Measurements from ENCODE around the gene ICA1.

The ICA1 gene

DNA sequence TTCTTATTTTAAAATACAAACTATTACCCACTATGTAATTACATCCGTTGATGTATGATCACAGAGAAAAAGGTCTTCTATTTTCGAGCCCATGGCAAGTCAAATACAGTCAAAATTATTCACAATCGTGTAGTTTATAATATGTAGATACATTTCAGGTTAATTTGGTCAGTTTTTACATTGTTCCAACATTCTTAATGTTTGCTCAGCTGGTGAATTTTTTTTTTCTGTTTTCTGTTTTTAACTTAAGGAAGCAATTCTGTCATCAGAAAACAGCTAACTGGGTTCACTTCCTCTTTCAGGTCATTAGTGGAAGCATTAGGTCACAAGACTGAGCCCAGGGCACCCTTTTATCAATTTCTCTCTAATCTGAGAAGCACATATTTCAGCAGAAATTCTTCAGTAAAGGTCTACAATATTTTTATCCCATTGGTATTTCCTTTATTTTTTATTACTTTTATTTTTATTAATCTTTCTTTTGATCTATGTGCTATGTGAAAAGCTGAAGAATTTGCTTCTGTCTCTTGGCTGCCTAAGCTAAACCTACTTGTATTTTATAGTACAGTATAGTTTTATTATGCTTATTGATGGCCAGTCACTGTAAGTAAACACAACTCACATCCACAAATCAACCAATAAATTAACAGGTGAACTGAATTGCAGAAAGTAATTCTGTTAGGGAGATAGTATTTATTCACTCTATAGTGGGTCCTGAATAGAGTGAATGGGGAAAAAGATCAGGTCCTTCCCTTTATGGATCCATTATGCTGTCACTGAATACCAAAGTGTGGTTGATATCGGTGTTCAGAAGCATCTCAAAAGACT is 84.6 kb downstream of the ICA1 start:
- Histone ChIP-seq H3K4me3 (ENCODE audit: low read length) (no peak overlapping the region), H3K36me3 (ENCODE audit: control insufficient read depth, insufficient read depth, low read length) (no peaks in the 10 kb centered on the region), H3K9me3 (ENCODE audit: control insufficient read depth, insufficient read depth, low read length) (no peaks in the 10 kb centered on the region), H3K27ac (ENCODE audit: low read length) (no peak overlapping the region), H3K27me3 (ENCODE audit: control insufficient read depth, insufficient read depth, low read length) (no peaks in the 10 kb centered on the region), H3K4me1 (ENCODE audit: control insufficient read depth, insufficient read depth, low read length) (peaks cover 5% of the 10 kb centered on the region; the same call in 1 of the 2 replicates)
- no peak for DNase-seq (ENCODE audit: low read depth, low spot score)
- WGBS (ENCODE audit: insufficient coverage, insufficient read length): no CpG with 5 or more reads among the region's 4 CpGs

DNA sequence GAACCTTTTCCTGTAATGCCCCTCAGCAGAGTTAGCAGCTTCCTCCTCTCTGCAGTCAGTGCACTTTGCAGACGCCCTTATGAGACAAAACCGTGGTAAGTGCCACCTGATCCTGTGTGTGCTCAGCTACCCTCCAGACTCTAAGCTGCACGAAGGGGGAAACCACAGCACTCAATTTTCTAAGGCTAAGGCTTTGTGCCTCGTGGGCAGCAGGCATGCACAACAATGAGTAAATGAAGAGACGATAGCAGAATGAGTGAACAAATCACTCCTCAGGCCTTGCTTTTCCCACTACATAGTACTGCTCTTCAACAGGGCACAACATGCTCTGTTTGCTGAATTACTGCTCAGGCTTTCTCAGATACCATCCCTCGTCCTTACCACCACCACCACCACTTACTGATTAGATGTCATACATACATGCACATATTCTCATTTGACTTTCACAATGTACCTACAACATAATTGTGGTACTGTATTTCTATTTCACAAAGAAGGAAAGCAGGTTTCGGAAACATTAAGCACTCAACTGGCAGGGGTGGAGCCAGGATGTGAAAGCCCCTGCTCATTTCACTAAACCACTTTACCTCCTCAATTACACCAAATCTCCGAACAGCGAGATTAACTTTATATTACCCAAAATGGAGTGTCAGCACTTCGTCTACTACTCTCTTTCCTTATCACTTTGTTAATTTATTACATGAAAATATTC is 85.4 kb downstream of the ICA1 start:
- no peak for DNase-seq (ENCODE audit: low read depth, low spot score)
- Histone ChIP-seq H3K9me3 (ENCODE audit: control insufficient read depth, insufficient read depth, low read length) (no peaks in the 10 kb centered on the region), H3K4me1 (ENCODE audit: control insufficient read depth, insufficient read depth, low read length) (peaks cover 5% of the 10 kb centered on the region; the same call in 1 of the 2 replicates), H3K36me3 (ENCODE audit: control insufficient read depth, insufficient read depth, low read length) (no peaks in the 10 kb centered on the region), H3K27ac (ENCODE audit: low read length) (no peak overlapping the region), H3K27me3 (ENCODE audit: control insufficient read depth, insufficient read depth, low read length) (no peaks in the 10 kb centered on the region), H3K4me3 (ENCODE audit: low read length) (no peak overlapping the region)
- 100% methylated on average over 3 of the region's 10 CpGs for WGBS (ENCODE audit: insufficient coverage, insufficient read length)

DNA sequence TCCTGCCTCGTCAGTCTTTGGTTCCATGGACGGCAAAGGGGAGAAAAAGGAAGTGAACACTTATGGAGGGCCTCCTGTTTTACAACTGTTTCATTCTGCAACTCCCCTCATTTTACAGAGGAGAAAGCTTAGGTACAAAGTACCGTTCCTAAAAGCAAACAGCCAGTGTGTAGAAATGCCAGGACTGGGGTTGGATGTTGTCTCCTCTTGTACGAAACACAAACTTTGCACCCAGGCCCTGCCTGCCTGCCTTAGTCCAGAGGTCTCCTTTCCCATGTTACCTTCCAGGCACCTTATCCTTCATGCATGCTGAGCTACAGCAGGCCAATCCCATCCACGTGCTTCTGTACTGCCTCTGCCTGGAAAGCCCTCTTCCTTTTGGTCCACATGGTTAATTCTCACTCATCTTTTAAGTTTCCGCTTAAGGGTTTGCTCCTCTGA is 86.0 kb downstream of the ICA1 start:
- WGBS (ENCODE audit: insufficient coverage, insufficient read length): no CpG with 5 or more reads among the region's 6 CpGs
- H3K4me3 ChIP-seq (ENCODE audit: low read length): no peak overlapping the region
- H3K36me3 ChIP-seq (ENCODE audit: control insufficient read depth, insufficient read depth, low read length): no peaks in the 10 kb centered on the region
- H3K9me3 ChIP-seq (ENCODE audit: control insufficient read depth, insufficient read depth, low read length): no peaks in the 10 kb centered on the region
- H3K27ac ChIP-seq (ENCODE audit: low read length): no peak overlapping the region
- no peak for DNase-seq (ENCODE audit: low read depth, low spot score)
- H3K4me1 ChIP-seq (ENCODE audit: control insufficient read depth, insufficient read depth, low read length): peaks cover 5% of the 10 kb centered on the region; the same call in 1 of the 2 replicates
- H3K27me3 ChIP-seq (ENCODE audit: control insufficient read depth, insufficient read depth, low read length): no peaks in the 10 kb centered on the region

DNA sequence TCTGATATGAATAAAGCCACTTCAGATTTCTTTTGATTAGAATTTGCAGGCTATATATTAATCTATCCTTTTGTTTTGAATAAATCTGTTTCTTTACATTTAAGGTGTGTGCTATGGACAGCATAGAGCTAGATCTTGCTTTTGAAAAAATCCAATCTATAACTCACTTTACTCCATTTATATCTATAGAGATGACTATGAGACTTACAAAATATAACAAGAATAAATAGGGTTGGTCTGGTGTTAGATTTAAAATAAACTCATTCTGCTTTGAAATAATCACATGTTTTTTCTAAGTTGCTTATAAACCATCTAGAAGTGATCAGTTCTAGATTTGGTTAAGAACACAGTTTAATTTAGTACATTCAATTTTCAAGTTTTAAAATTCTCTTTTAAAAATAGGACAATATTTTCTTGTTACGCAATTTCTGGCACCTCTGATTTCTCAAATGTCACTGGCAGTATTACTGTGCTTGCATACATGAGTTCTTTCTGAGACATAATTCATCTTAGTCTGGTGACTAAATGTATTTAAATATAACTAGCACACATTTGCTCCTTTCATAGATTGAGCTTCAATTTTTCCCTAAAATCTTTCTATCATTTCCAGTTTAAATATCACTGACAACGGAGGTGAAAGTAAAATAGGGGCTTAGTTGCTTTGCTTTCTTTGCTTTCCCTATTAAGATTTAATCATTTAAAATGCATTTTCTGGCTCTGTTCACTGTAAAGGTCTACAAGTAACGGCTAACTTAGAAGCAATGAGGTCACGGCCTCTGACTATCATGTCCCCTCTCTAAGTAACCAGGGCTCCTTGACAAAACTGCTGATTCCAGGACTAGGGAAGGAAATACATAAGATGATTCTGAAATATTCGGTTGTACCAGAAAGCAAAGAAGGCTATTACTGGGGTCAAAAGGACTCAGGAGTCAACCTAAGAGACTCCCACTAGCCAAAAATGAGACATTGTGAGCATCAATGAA is 89.3 kb downstream of the ICA1 start:
- Histone ChIP-seq H3K27me3 (ENCODE audit: control insufficient read depth, insufficient read depth, low read length) (no peaks in the 10 kb centered on the region), H3K4me1 (ENCODE audit: control insufficient read depth, insufficient read depth, low read length) (peaks cover 5% of the 10 kb centered on the region; the same call in 1 of the 2 replicates), H3K9me3 (ENCODE audit: control insufficient read depth, insufficient read depth, low read length) (no peaks in the 10 kb centered on the region), H3K4me3 (ENCODE audit: low read length) (no peak overlapping the region), H3K36me3 (ENCODE audit: control insufficient read depth, insufficient read depth, low read length) (no peaks in the 10 kb centered on the region), H3K27ac (ENCODE audit: low read length) (no peak overlapping the region)
- no peak for DNase-seq (ENCODE audit: low read depth, low spot score)
- no CpG with 5 or more reads among the region's 5 CpGs for WGBS (ENCODE audit: insufficient coverage, insufficient read length)

DNA sequence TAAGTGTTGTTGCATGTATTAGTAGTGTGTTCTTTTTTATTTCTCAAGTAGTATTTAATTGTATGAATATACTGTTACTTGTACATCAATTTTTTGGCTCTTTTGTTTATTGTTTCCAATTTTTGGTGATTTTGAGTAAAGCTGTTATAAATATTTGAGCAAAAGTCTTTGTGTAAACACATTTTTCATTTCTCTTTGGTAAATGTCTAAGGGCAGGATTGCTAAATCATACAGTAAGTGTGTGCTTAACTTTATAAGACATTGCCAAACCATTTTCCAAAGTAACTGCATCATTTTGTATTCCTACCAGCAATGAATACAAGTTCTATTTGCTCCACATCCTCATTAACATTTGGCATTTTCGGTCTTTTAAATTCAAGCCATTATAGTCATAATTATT is 92.8 kb downstream of the ICA1 start:
- H3K36me3 ChIP-seq (ENCODE audit: control insufficient read depth, insufficient read depth, low read length): no peaks in the 10 kb centered on the region
- H3K9me3 ChIP-seq (ENCODE audit: control insufficient read depth, insufficient read depth, low read length): no peaks in the 10 kb centered on the region
- H3K27me3 ChIP-seq (ENCODE audit: control insufficient read depth, insufficient read depth, low read length): no peaks in the 10 kb centered on the region
- no peak overlapping the region for H3K27ac ChIP-seq (ENCODE audit: low read length)
- WGBS (ENCODE audit: insufficient coverage, insufficient read length): no CpG with 5 or more reads among the region's 1 CpG
- no peak for DNase-seq (ENCODE audit: low read depth, low spot score)
- no peak overlapping the region for H3K4me3 ChIP-seq (ENCODE audit: low read length)
- no peaks in the 10 kb centered on the region for H3K4me1 ChIP-seq (ENCODE audit: control insufficient read depth, insufficient read depth, low read length)

DNA sequence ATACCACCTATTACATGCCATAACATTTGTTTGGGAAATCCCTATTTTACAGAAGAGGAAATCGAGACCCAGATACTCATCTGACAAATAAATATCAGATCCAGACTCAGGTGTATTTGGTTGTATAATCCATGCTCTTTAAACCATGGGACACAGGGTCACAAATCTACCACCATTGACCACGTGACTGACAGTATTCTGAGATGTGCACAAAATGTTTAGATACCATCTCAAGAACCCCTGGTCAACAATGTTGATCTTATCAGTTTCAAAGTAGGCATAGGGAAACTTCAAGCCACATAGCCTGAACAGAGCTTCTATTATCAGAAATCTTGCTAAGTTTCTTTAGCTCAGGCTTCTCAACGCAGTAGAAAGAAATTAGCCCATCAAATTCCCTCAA is 93.6 kb downstream of the ICA1 start:
- Histone ChIP-seq H3K9me3 (ENCODE audit: control insufficient read depth, insufficient read depth, low read length) (no peaks in the 10 kb centered on the region), H3K27ac (ENCODE audit: low read length) (no peak overlapping the region), H3K4me3 (ENCODE audit: low read length) (no peak overlapping the region), H3K27me3 (ENCODE audit: control insufficient read depth, insufficient read depth, low read length) (no peaks in the 10 kb centered on the region), H3K4me1 (ENCODE audit: control insufficient read depth, insufficient read depth, low read length) (no peaks in the 10 kb centered on the region), H3K36me3 (ENCODE audit: control insufficient read depth, insufficient read depth, low read length) (no peaks in the 10 kb centered on the region)
- WGBS (ENCODE audit: insufficient coverage, insufficient read length): no CpG with 5 or more reads among the region's 3 CpGs
- DNase-seq (ENCODE audit: low read depth, low spot score): no peak

DNA sequence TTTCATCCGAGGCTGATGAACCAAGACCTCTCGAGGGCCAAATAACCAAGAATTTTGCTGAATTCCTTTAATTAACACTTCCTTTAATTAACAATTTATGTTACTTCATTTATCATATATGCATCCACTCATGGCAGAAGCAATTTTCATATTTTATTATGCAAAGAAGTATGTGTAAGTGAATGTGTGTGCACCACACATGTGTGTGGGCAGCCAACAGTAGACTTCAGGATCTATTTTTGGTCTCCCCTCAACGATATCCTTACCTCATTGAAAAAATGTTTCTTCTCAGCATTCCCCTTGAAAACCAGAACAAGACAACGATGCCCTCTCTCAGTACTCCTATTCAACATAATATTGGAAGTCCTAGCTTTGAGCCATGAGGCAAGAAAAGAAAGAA is 96.8 kb downstream of the ICA1 start:
- no peak overlapping the region for H3K4me3 ChIP-seq (ENCODE audit: low read length)
- H3K9me3 ChIP-seq (ENCODE audit: control insufficient read depth, insufficient read depth, low read length): no peaks in the 10 kb centered on the region
- no peaks in the 10 kb centered on the region for H3K27me3 ChIP-seq (ENCODE audit: control insufficient read depth, insufficient read depth, low read length)
- no peak overlapping the region for H3K27ac ChIP-seq (ENCODE audit: low read length)
- no peak for DNase-seq (ENCODE audit: low read depth, low spot score)
- WGBS (ENCODE audit: insufficient coverage, insufficient read length): no CpG with 5 or more reads among the region's 4 CpGs
- H3K4me1 ChIP-seq (ENCODE audit: control insufficient read depth, insufficient read depth, low read length): no peaks in the 10 kb centered on the region
- no peaks in the 10 kb centered on the region for H3K36me3 ChIP-seq (ENCODE audit: control insufficient read depth, insufficient read depth, low read length)

DNA sequence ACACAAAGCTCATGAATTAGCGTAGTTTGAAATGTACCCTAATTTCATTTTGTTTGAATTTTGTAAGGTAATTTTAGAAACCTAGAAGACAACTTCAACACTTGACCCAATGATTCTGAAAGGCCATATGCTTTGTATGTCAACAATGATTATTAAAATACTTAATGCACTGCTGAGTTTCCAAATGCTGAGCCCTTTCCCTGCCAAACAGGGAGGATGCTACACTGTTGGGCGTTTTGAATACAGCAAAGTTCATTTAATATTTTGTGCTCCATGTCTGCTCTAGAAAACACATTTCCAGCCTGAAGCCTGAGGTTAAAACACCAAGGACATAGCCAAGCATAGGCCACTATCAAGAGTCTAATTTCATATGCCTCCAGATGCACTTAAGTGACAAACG is 99.8 kb downstream of the ICA1 start:
- no CpG with 5 or more reads among the region's 3 CpGs for WGBS (ENCODE audit: insufficient coverage, insufficient read length)
- H3K27ac ChIP-seq (ENCODE audit: low read length): no peak overlapping the region
- no peaks in the 10 kb centered on the region for H3K36me3 ChIP-seq (ENCODE audit: control insufficient read depth, insufficient read depth, low read length)
- no peaks in the 10 kb centered on the region for H3K4me1 ChIP-seq (ENCODE audit: control insufficient read depth, insufficient read depth, low read length)
- no peaks in the 10 kb centered on the region for H3K27me3 ChIP-seq (ENCODE audit: control insufficient read depth, insufficient read depth, low read length)
- H3K9me3 ChIP-seq (ENCODE audit: control insufficient read depth, insufficient read depth, low read length): no peaks in the 10 kb centered on the region
- no peak overlapping the region for H3K4me3 ChIP-seq (ENCODE audit: low read length)
- no peak for DNase-seq (ENCODE audit: low read depth, low spot score)

DNA sequence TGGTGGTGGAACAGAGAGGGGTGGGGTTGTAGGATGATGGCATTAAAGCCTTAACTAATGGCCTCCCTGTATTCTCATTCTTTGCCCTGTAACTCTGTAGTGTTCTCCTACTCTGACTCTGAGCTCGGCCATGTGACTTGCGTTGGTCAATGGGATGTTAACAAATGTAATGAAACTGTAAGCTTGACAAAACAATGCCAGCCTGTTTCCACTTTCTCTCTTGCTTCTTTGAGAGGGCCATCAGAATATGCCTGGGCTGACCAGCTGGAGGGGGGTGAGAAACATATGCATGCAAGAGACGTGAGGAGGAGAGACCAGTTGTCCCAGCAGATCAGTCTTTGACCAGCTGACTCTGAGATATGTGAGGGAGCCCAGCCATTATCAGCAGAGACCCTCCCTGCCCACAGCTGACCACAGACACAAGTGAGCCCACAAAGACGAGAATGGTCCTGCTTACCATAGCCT is 100.6 kb downstream of the ICA1 start:
- no CpG with 5 or more reads among the region's 4 CpGs for WGBS (ENCODE audit: insufficient coverage, insufficient read length)
- DNase-seq (ENCODE audit: low read depth, low spot score): no peak
- Histone ChIP-seq H3K4me1 (ENCODE audit: control insufficient read depth, insufficient read depth, low read length) (no peaks in the 10 kb centered on the region), H3K27ac (ENCODE audit: low read length) (no peak overlapping the region), H3K4me3 (ENCODE audit: low read length) (no peak overlapping the region), H3K36me3 (ENCODE audit: control insufficient read depth, insufficient read depth, low read length) (no peaks in the 10 kb centered on the region), H3K27me3 (ENCODE audit: control insufficient read depth, insufficient read depth, low read length) (no peaks in the 10 kb centered on the region), H3K9me3 (ENCODE audit: control insufficient read depth, insufficient read depth, low read length) (no peaks in the 10 kb centered on the region)

DNA sequence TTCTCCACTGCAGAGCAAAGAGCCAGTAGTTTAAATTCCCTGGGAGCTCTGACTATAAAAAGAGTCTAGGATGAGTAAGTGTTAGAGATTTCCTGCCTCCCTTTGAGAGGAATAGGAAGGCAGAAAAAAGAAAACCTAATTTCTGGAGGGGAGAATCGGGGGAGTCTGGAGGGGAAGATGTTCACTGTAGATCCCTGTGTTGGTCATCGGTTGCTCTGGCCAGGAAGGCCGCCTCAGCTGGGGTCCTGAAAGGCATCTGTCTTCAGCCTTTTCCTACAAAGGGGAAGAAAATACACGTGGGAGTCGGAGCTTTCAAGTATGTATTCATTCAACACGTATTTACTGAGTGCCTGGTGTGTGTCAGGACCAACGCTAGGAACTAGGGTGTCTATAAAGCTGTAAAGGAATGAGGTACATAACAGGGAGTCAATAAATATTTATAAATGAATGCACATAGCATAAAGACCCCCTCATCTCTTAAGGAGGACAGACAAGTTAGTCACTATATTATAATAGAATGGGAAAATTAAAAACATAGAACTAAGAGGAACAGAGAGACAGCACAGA is 101.1 kb downstream of the ICA1 start:
- no CpG with 5 or more reads among the region's 7 CpGs for WGBS (ENCODE audit: insufficient coverage, insufficient read length)
- no peak for DNase-seq (ENCODE audit: low read depth, low spot score)
- Histone ChIP-seq H3K27me3 (ENCODE audit: control insufficient read depth, insufficient read depth, low read length) (no peaks in the 10 kb centered on the region), H3K4me1 (ENCODE audit: control insufficient read depth, insufficient read depth, low read length) (no peaks in the 10 kb centered on the region), H3K36me3 (ENCODE audit: control insufficient read depth, insufficient read depth, low read length) (no peaks in the 10 kb centered on the region), H3K4me3 (ENCODE audit: low read length) (no peak overlapping the region), H3K27ac (ENCODE audit: low read length) (no peak overlapping the region), H3K9me3 (ENCODE audit: control insufficient read depth, insufficient read depth, low read length) (no peaks in the 10 kb centered on the region)
